H1 (cell line): ENCODE data around the gene ZNF501. TPM values are rescaled to one million over a fixed set of nuclear protein-coding genes. Genes with fewer than 3 reads are reported as not detected.

Source experiments
- BCL11A ChIP-seq, 2 experiments: IDR thresholded peaks; one replicate each; pipeline ENCODE4 v1.6.1; 2011; ENCODE audit warnings: low read depth in 2 of 2, low read length in 2 of 2, mild to moderate bottlenecking in 2 of 2
- CBX8 ChIP-seq: fragments of 300-800, 300-1000 bp; sonication (generic); IDR thresholded peaks from 2 replicates; pipeline ENCODE4 v1.7.1; 2016; ENCODE audit warnings: low read depth, low read length, borderline replicate concordance
- CHD2 ChIP-seq: IDR thresholded peaks from 2 replicates; pipeline ENCODE4 v1.6.1; 2012; ENCODE audit warnings: low read length, improper control_type of control experiment
- CHD7 ChIP-seq: fragments of 300-600 bp; sonication (generic); IDR thresholded peaks from 2 replicates; pipeline ENCODE4 v1.7.1; 2012; ENCODE audit warnings: low read length, moderate library complexity, mild to moderate bottlenecking, inconsistent platforms; ENCODE audit not compliant: insufficient replicate concordance
- CTCF ChIP-seq, 3 experiments: IDR thresholded peaks; 1 replicate in 2 of 3; 2 replicates in 1 of 3; pipeline versions ENCODE4 v1.5.1 to v1.6.1; 2011; ENCODE audit warnings: low read length in 3 of 3, mild to moderate bottlenecking in 3 of 3, inconsistent platforms in 2 of 3, low read depth in 1 of 3, moderate library complexity in 1 of 3; ENCODE audit not compliant: insufficient read depth in 1 of 3; ENCODE audit errors: control extremely low read depth in 1 of 3
- HDAC2 ChIP-seq, 2 experiments: fragments of 300-600 bp in 1 of 2; sonication (generic) in 1 of 2; IDR thresholded peaks; 2 replicates each; pipeline ENCODE4 v1.6.1; 2011 to 2012; ENCODE audit warnings: low read depth in 2 of 2, low read length in 2 of 2, mild to moderate bottlenecking in 2 of 2, moderate library complexity in 2 of 2, borderline replicate concordance in 1 of 2, inconsistent platforms in 1 of 2
- SIN3A ChIP-seq, 2 experiments: IDR thresholded peaks in 1 of 2; conservative IDR thresholded peaks in 1 of 2; 2 replicates each; pipeline ENCODE4 v1.6.1; 2011 to 2012; ENCODE audit warnings: low read length in 2 of 2, improper control_type of control experiment in 1 of 2, low read depth in 1 of 2, mild to moderate bottlenecking in 1 of 2
- polyA plus RNA-seq, 7 experiments: library from polyadenylated mRNA; depleted of rRNA in 3 of 7; stranded (reverse) in 5 of 7; unstranded in 2 of 7; fragments of >200 nt in 5 of 7; fragments of 200-250 nt in 2 of 7; gene quantifications; 1 replicate in 5 of 7; 2 replicates in 1 of 7; 4 replicates in 1 of 7; pipeline versions ENCODE4 v1.2.1 to v1.2.3, GENCODE V29; 2011 to 2013; ENCODE audit warnings: missing spikeins in 2 of 7, mixed read lengths in 2 of 7
- total RNA-seq: library from RNA; stranded (reverse); fragmentation: NEBNext Ultra II Directional; extraction: Animal tissue kit (Norgen Biotek cat#: 25700); gene quantifications from 2 replicates; pipeline ENCODE4 v1.2.1, GENCODE V29; 2021

Gene ZNF501
- total and polyA plus RNA-seq, 2 of the 8 experiments (the other 6 are each of a cell fraction or from before 2014, with no cell fraction given): 1.6 to 5.3 TPM

- TF ChIP-seq CHD7: no peak
- TF ChIP-seq BCL11A (IDR thresholded peaks at IDR 0.05; ENCODE audit: low read depth in 2 of 2, low read length in 2 of 2): no peak
- no peak for TF ChIP-seq CBX8
- peak in 1 of 2 experiments; percentile 54; a peak in 1 of 4 replicates for TF ChIP-seq HDAC2 (IDR thresholded peaks at IDR 0.05; ENCODE audit: borderline replicate concordance in 1 of 2, low read depth in 2 of 2, low read length in 2 of 2)
- TF ChIP-seq CHD2: 0 out of 2 replicates have a peak, but pooled peaks have one; percentile 12
- peak; percentile 33 to 50 (median 46); a peak in 3 of 4 replicates for TF ChIP-seq CTCF (IDR thresholded peaks at IDR 0.05; ENCODE audit: control extremely low read depth in 1 of 3, insufficient read depth in 1 of 3, low read depth in 1 of 3, low read length in 3 of 3)
- peak; percentile 25 to 57; a peak in 1 of 4 replicates for TF ChIP-seq SIN3A (conservative IDR thresholded peaks at IDR 0.05 in 1 of 2, IDR thresholded peaks at IDR 0.05 in 1 of 2; ENCODE audit: low read depth in 1 of 2, low read length in 2 of 2)
Observed at GRCh38 chr3:44712455-44713075, 16.9 kb upstream of the ZNF501 start, which contains the start of gene ZNF502 (continued).
